Measurements from ENCODE around the gene FUS.

DNA sequence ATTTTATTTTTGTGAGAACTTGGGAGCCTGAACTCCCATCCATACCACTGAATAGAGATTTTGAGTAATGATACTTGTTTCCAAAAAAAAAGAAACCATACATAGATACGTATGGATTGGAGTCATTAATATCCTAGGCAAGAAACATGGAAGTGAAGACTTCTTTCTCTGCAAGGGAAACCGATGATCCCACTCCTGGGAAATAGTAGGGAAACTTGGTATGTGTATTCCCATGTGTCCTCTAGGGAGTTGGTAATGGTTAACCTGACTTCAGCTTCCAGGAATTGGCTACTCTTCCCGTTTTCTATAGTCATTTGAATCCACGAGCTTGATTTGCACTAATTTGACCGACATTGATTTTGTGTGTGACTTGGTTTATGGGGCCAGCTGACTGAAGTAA is 5.4 kb downstream of the FUS start:
- TF ChIP-seq, protein P1, sequence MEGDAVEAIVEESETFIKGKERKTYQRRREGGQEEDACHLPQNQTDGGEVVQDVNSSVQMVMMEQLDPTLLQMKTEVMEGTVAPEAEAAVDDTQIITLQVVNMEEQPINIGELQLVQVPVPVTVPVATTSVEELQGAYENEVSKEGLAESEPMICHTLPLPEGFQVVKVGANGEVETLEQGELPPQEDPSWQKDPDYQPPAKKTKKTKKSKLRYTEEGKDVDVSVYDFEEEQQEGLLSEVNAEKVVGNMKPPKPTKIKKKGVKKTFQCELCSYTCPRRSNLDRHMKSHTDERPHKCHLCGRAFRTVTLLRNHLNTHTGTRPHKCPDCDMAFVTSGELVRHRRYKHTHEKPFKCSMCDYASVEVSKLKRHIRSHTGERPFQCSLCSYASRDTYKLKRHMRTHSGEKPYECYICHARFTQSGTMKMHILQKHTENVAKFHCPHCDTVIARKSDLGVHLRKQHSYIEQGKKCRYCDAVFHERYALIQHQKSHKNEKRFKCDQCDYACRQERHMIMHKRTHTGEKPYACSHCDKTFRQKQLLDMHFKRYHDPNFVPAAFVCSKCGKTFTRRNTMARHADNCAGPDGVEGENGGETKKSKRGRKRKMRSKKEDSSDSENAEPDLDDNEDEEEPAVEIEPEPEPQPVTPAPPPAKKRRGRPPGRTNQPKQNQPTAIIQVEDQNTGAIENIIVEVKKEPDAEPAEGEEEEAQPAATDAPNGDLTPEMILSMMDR (IDR thresholded peaks at IDR 0.05): no peak
- TF ChIP-seq ETV6 (CRISPR knock-in tag; IDR thresholded peaks at IDR 0.05): no peak
- no peak for TF ChIP-seq NFYB (CRISPR knock-in tag; conservative IDR thresholded peaks at IDR 0.05; ENCODE audit: low read depth)
- TF ChIP-seq ZNF263 (CRISPR knock-in tag; IDR thresholded peaks at IDR 0.05; ENCODE audit: low read depth): no peak
- TF ChIP-seq FOXJ3 (CRISPR knock-in tag; IDR thresholded peaks at IDR 0.05; ENCODE audit: borderline replicate concordance): no peak
- TF ChIP-seq RELA (CRISPR knock-in tag; IDR thresholded peaks at IDR 0.05; ENCODE audit: borderline replicate concordance): no peak
- TF ChIP-seq, protein P2, sequence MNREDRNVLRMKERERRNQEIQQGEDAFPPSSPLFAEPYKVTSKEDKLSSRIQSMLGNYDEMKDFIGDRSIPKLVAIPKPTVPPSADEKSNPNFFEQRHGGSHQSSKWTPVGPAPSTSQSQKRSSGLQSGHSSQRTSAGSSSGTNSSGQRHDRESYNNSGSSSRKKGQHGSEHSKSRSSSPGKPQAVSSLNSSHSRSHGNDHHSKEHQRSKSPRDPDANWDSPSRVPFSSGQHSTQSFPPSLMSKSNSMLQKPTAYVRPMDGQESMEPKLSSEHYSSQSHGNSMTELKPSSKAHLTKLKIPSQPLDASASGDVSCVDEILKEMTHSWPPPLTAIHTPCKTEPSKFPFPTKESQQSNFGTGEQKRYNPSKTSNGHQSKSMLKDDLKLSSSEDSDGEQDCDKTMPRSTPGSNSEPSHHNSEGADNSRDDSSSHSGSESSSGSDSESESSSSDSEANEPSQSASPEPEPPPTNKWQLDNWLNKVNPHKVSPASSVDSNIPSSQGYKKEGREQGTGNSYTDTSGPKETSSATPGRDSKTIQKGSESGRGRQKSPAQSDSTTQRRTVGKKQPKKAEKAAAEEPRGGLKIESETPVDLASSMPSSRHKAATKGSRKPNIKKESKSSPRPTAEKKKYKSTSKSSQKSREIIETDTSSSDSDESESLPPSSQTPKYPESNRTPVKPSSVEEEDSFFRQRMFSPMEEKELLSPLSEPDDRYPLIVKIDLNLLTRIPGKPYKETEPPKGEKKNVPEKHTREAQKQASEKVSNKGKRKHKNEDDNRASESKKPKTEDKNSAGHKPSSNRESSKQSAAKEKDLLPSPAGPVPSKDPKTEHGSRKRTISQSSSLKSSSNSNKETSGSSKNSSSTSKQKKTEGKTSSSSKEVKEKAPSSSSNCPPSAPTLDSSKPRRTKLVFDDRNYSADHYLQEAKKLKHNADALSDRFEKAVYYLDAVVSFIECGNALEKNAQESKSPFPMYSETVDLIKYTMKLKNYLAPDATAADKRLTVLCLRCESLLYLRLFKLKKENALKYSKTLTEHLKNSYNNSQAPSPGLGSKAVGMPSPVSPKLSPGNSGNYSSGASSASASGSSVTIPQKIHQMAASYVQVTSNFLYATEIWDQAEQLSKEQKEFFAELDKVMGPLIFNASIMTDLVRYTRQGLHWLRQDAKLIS (CRISPR knock-in tag; IDR thresholded peaks at IDR 0.05; ENCODE audit: borderline replicate concordance): no peak
- TF ChIP-seq, protein P3, sequence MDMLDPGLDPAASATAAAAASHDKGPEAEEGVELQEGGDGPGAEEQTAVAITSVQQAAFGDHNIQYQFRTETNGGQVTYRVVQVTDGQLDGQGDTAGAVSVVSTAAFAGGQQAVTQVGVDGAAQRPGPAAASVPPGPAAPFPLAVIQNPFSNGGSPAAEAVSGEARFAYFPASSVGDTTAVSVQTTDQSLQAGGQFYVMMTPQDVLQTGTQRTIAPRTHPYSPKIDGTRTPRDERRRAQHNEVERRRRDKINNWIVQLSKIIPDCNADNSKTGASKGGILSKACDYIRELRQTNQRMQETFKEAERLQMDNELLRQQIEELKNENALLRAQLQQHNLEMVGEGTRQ (CRISPR knock-in tag; IDR thresholded peaks at IDR 0.05): no peak
- TF ChIP-seq FOXP1 (CRISPR knock-in tag; IDR thresholded peaks at IDR 0.05; ENCODE audit: borderline replicate concordance): no peak
- TF ChIP-seq NR3C1 (CRISPR knock-in tag; conservative IDR thresholded peaks at IDR 0.05; ENCODE audit: low read depth): no peak
- TF ChIP-seq, protein P4, sequence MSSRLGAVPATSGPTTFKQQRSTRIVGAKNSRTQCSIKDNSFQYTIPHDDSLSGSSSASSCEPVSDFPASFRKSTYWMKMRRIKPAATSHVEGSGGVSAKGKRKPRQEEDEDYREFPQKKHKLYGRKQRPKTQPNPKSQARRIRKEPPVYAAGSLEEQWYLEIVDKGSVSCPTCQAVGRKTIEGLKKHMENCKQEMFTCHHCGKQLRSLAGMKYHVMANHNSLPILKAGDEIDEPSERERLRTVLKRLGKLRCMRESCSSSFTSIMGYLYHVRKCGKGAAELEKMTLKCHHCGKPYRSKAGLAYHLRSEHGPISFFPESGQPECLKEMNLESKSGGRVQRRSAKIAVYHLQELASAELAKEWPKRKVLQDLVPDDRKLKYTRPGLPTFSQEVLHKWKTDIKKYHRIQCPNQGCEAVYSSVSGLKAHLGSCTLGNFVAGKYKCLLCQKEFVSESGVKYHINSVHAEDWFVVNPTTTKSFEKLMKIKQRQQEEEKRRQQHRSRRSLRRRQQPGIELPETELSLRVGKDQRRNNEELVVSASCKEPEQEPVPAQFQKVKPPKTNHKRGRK (CRISPR knock-in tag; IDR thresholded peaks at IDR 0.05; ENCODE audit: borderline replicate concordance): no peak
- no peak for TF ChIP-seq FOXK1 (CRISPR knock-in tag; IDR thresholded peaks at IDR 0.05)
- TF ChIP-seq NFE2L1 (CRISPR knock-in tag; IDR thresholded peaks at IDR 0.05): no peak
- TF ChIP-seq TEAD4 (CRISPR knock-in tag; IDR thresholded peaks at IDR 0.05): no peak
